Naive B cell (primary cell): ENCODE data around the gene PIK3R1. TPM values are rescaled to one million over a fixed set of nuclear protein-coding genes. Genes with fewer than 3 reads are reported as not detected.

Source experiments
- ATAC-seq, 2 donors: fragments of 150-1000 bp; cut with Tn5 transposase; 2 replicates each; pipeline ENCODE4 v1.10.0; 2021; ENCODE audit warnings: low read depth in 2 of 2, mild to moderate bottlenecking in 2 of 2, moderate library complexity in 2 of 2
- DNase-seq: peaks from one replicate; pipeline ENCODE4 v3.0.0; 2022
- H3K27ac Mint-ChIP-seq, 6 donors: one replicate each; pipeline ENCODE4 v1.8.0; 2020 to 2022; ENCODE audit warnings: mild to moderate bottlenecking in 6 of 6, mixed read lengths in 6 of 6, moderate library complexity in 5 of 6, inconsistent platforms in 2 of 6
- H3K27me3 Mint-ChIP-seq, 3 donors: one replicate each; pipeline ENCODE4 v1.8.0; 2021 to 2022; ENCODE audit warnings: mixed read lengths in 3 of 3, mild to moderate bottlenecking in 1 of 3
- H3K36me3 Mint-ChIP-seq, 2 donors: one replicate each; pipeline ENCODE4 v1.8.0; 2020 to 2022; ENCODE audit warnings: mixed read lengths in 2 of 2, inconsistent platforms in 1 of 2, mild to moderate bottlenecking in 1 of 2
- H3K4me1 Mint-ChIP-seq, 3 donors: one replicate each; pipeline ENCODE4 v1.8.0; 2020 to 2022; ENCODE audit warnings: mixed read lengths in 3 of 3, inconsistent platforms in 1 of 3, mild to moderate bottlenecking in 1 of 3, moderate library complexity in 1 of 3
- H3K4me3 Mint-ChIP-seq, 8 donors: one replicate each; pipeline ENCODE4 v1.8.0; 2020 to 2022; ENCODE audit warnings: mild to moderate bottlenecking in 8 of 8, mixed read lengths in 8 of 8, moderate library complexity in 8 of 8, inconsistent platforms in 2 of 8
- H3K9me3 Mint-ChIP-seq, 7 donors: one replicate each; pipeline ENCODE4 v1.8.0; 2020 to 2022; ENCODE audit warnings: mixed read lengths in 7 of 7, mild to moderate bottlenecking in 5 of 7, inconsistent platforms in 2 of 7, moderate library complexity in 1 of 7
- polyA plus RNA-seq, 6 donors: library from polyadenylated mRNA; unstranded; fragments of 300-500 nt; fragmentation: Illumina TruSeq; gene quantifications; one replicate each; pipeline ENCODE4 v1.2.3, GENCODE V29; 2021; ENCODE audit warnings: low read depth in 6 of 6

The PIK3R1 gene
- polyA plus RNA-seq, 6 donors from 2014 or later: 31.2 to 49.2 (median 39.3) TPM

DNA sequence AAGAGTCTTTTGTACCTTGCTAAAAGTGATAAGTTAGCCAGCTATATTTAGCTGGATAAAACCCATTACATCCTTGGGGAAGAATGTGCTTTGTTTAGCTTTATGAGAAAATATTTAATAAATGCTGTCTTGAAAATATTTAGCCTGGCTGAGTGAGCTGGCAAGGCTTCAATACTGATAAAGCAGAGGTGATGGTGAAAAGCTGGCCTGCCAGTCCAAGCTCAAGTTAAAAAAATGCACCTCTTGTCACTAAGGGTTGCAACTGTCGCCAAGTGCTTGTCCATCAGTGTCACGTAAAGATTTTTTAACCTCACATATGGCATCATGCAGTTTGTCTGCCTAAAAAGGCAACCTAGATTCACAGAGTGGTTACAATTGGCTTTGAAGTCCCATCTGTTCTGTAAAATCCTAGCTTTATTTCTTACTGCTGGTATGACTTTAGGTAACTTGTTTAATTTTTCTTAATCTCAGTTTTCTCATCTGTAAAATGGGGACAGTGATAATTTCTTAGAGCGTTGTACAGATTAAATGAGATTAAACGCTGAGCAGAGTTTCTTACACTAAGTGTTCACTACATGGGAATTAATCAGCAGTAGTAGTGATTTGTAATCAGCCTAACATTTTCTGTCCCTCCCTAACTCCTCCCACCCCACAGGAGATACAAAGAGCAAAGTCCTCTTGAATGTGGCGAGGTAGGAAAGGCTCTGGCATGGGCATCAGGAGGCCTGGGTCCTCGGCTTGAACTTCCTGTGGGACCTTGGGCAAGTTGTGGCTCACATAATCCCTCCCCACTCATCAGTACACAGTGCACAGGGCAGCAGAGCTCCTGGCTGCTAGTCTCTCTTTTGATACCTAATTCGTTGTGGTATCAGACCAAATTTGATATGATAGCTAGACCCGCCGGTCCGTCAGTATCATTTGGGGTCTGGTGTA is 48.7 kb downstream of the PIK3R1 start:
- Mint-ChIP-seq H3K27ac (peak overlapping the region in 3 of 6 donors; percentile 61 to 91 (median 78)), H3K4me1 (peaks cover 58 to 72% (median 67%) of the 10 kb centered on the region in 3 donors), H3K27me3 (no peaks in the 10 kb centered on the region), H3K4me3 (no peak overlapping the region), H3K9me3 (no peaks in the 10 kb centered on the region), H3K36me3 (no peaks in the 10 kb centered on the region)
- ATAC-seq (no peak), DNase-seq (no peak)

- DNase-seq (no peak), ATAC-seq (no peak)
- Mint-ChIP-seq H3K36me3 (no peaks in the 10 kb centered on the region), H3K27ac (peak overlapping the region; percentile 61 to 91 (median 76)), H3K4me1 (peaks cover 56 to 74% (median 64%) of the 10 kb centered on the region in 3 donors), H3K4me3 (peak overlapping the region in 2 of 8 donors; percentile 0 to 32), H3K9me3 (no peaks in the 10 kb centered on the region), H3K27me3 (no peaks in the 10 kb centered on the region)
Measured at GRCh38 chr5:68265347-68265746, 49.8 kb downstream of the PIK3R1 start.

DNA sequence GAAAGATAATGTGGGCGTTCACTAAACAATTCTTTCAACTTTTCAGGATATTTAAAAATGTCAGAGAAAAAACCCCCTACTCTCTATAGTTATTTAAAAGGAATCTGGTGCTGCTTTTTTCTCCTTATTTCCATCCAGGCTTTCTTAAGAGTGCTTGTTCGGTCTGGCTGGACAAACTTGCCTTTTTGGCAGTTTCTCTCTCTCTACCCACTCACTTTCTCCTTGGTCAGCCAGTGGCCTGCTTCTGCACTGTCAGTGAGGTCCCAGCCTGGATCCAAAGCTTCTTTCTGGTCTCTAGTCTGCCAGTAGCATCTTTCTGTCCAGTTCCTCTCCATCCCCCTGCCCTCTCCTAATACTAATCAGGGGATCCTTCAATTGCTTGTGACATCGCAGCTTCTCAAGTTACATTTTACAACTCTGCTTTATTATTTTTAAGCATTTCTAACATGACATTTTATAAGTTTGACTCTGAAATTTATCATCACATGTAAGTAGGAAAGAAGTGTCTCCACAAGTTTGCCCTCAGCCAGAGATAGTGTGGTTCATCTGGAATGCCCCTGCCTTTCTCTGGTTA is 50.4 kb downstream of the PIK3R1 start:
- H3K4me3 Mint-ChIP-seq: peak overlapping the region in 3 of 8 donors; percentile 25 to 32 (median 32)

DNA sequence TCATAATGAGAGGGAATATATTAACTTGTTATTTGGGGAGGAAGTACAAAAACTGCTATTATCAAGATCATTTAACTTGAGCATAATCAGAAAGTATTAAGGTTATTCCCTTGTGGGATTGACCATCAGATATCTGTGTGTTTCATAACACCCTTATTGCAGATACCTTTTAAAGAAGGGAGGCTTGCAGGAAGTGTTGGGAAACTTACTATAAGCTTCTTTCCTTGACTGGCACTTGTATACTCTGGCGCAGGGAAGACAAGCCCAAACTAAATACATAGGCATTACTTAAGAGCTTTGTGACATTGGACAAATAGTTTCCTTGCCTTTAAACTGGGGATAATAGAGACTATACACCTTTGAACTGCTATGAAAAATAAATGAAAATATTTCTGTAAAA is 50.9 kb downstream of the PIK3R1 start:
- Mint-ChIP-seq H3K36me3 (no peaks in the 10 kb centered on the region), H3K27me3 (no peaks in the 10 kb centered on the region), H3K9me3 (no peaks in the 10 kb centered on the region), H3K27ac (peak overlapping the region in 3 of 6 donors; percentile 13 to 81 (median 78)), H3K4me1 (peaks cover 54 to 84% (median 58%) of the 10 kb centered on the region in 3 donors), H3K4me3 (peak overlapping the region in 4 of 8 donors; percentile 22 to 36 (median 28))
- ATAC-seq: no peak
- no peak for DNase-seq

More for the DNA sequence above, 50.4 kb downstream of the PIK3R1 start:
- H3K36me3 Mint-ChIP-seq: no peaks in the 10 kb centered on the region
- no peaks in the 10 kb centered on the region for H3K9me3 Mint-ChIP-seq
- ATAC-seq (no peak), DNase-seq (no peak)
- H3K27ac Mint-ChIP-seq: peak overlapping the region in 5 of 6 donors; percentile 13 to 88 (median 74)
- H3K27me3 Mint-ChIP-seq: no peaks in the 10 kb centered on the region
- H3K4me1 Mint-ChIP-seq: peaks cover 55 to 78% (median 58%) of the 10 kb centered on the region in 3 donors

GRCh38 chr5:68267066-68267465 is 51.5 kb downstream of the PIK3R1 start:
- Mint-ChIP-seq H3K36me3 (no peaks in the 10 kb centered on the region), H3K27ac (peak overlapping the region in 5 of 6 donors; percentile 1 to 81 (median 61)), H3K4me1 (peaks cover 52 to 81% (median 58%) of the 10 kb centered on the region in 3 donors), H3K4me3 (peak overlapping the region in 4 of 8 donors; percentile 20 to 73 (median 29)), H3K27me3 (no peaks in the 10 kb centered on the region), H3K9me3 (no peaks in the 10 kb centered on the region)
- DNase-seq: no peak
- no peak for ATAC-seq

- peaks cover 0 to 1% of the 10 kb centered on the region in 2 donors for H3K36me3 Mint-ChIP-seq
- DNase-seq (no peak), ATAC-seq (no peak)
- H3K4me1 Mint-ChIP-seq: peaks cover 49 to 78% (median 63%) of the 10 kb centered on the region in 3 donors
- peak overlapping the region in 1 of 6 donors; percentile 41 for H3K27ac Mint-ChIP-seq
- peak overlapping the region in 3 of 8 donors; percentile 25 to 63 (median 45) for H3K4me3 Mint-ChIP-seq
- H3K27me3 Mint-ChIP-seq: no peaks in the 10 kb centered on the region
- no peaks in the 10 kb centered on the region for H3K9me3 Mint-ChIP-seq
Measured at GRCh38 chr5:68268101-68268851, 52.7 kb downstream of the PIK3R1 start.

- H3K27ac Mint-ChIP-seq: no peak overlapping the region
- no peak overlapping the region for H3K4me3 Mint-ChIP-seq
- no peaks in the 10 kb centered on the region for H3K27me3 Mint-ChIP-seq
- DNase-seq (no peak), ATAC-seq (no peak)
- peaks cover 49 to 73% (median 58%) of the 10 kb centered on the region in 3 donors for H3K4me1 Mint-ChIP-seq
- no peaks in the 10 kb centered on the region for H3K9me3 Mint-ChIP-seq
- H3K36me3 Mint-ChIP-seq: peaks cover 0 to 4% of the 10 kb centered on the region in 2 donors
Measured at GRCh38 chr5:68268852-68269130, 53.2 kb downstream of the PIK3R1 start.

DNA sequence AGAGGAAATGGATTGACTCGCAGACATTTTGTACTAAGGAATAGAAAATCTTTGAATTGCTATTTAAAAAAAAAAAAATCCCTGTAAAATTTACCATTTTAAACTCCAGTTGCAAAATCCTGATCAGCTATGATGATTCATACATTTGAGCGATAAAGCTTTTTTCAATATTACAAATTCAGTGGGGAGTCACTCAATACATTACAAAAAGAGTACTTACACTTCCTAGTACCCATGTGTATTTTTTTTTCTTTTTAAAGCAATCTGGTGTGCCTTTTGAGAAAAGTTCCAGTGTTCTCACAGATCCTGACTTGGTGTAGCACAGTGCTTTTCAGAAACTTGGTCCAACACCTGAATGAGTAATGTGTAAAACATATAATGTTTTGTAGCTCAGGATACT is 54.3 kb downstream of the PIK3R1 start:
- Mint-ChIP-seq H3K36me3 (peaks cover 8 to 12% of the 10 kb centered on the region in 2 donors), H3K4me1 (peaks cover 46 to 62% (median 49%) of the 10 kb centered on the region in 3 donors), H3K9me3 (no peaks in the 10 kb centered on the region), H3K27ac (no peak overlapping the region), H3K4me3 (no peak overlapping the region), H3K27me3 (no peaks in the 10 kb centered on the region)
- no peak for DNase-seq
- ATAC-seq: no peak

- Mint-ChIP-seq H3K4me3 (peak overlapping the region in 1 of 8 donors; percentile 13), H3K27ac (peak overlapping the region in 1 of 6 donors; percentile 1), H3K36me3 (peaks cover 15 to 17% of the 10 kb centered on the region in 2 donors), H3K27me3 (no peaks in the 10 kb centered on the region), H3K4me1 (peaks cover 44 to 56% (median 46%) of the 10 kb centered on the region in 3 donors), H3K9me3 (no peaks in the 10 kb centered on the region)
- no peak for ATAC-seq
- no peak for DNase-seq
Measured at GRCh38 chr5:68270399-68270975, 54.9 kb downstream of the PIK3R1 start.

GRCh38 chr5:68271124-68271523 is 55.6 kb downstream of the PIK3R1 start:
- Mint-ChIP-seq H3K27me3 (no peaks in the 10 kb centered on the region), H3K4me3 (no peak overlapping the region), H3K4me1 (peaks cover 38 to 52% (median 40%) of the 10 kb centered on the region in 3 donors), H3K27ac (no peak overlapping the region), H3K9me3 (no peaks in the 10 kb centered on the region), H3K36me3 (peaks cover 15 to 17% of the 10 kb centered on the region in 2 donors)
- ATAC-seq (no peak), DNase-seq (no peak)

GRCh38 chr5:68272289-68272688 is 56.7 kb downstream of the PIK3R1 start:
- peaks cover 17 to 23% of the 10 kb centered on the region in 2 donors for H3K36me3 Mint-ChIP-seq
- H3K4me3 Mint-ChIP-seq: no peak overlapping the region
- peaks cover 29 to 43% (median 31%) of the 10 kb centered on the region in 3 donors for H3K4me1 Mint-ChIP-seq
- H3K27ac Mint-ChIP-seq: no peak overlapping the region
- no peaks in the 10 kb centered on the region for H3K27me3 Mint-ChIP-seq
- DNase-seq: peak; percentile 14
- no peaks in the 10 kb centered on the region for H3K9me3 Mint-ChIP-seq
- no peak for ATAC-seq

GRCh38 chr5:68273717-68274409 is 58.3 kb downstream of the PIK3R1 start:
- no peak overlapping the region for H3K4me3 Mint-ChIP-seq
- DNase-seq (no peak), ATAC-seq (no peak)
- H3K27ac Mint-ChIP-seq: peak overlapping the region in 4 of 6 donors; percentile 18 to 85 (median 46)
- no peaks in the 10 kb centered on the region for H3K27me3 Mint-ChIP-seq
- H3K36me3 Mint-ChIP-seq: peaks cover 23 to 26% of the 10 kb centered on the region in 2 donors
- H3K4me1 Mint-ChIP-seq: peaks cover 23 to 30% (median 26%) of the 10 kb centered on the region in 3 donors
- H3K9me3 Mint-ChIP-seq: no peaks in the 10 kb centered on the region
